Measurements from ENCODE around the gene TIMM17A. TPM values are rescaled to one million over a fixed set of nuclear protein-coding genes. Genes with fewer than 3 reads are reported as not detected.
A peak's percentile ranks its signal among the peaks of the same experiment; 100 is the strongest.

The TIMM17A gene
- total RNA-seq, 1 donor from 2014 or later: 139 TPM

DNA sequence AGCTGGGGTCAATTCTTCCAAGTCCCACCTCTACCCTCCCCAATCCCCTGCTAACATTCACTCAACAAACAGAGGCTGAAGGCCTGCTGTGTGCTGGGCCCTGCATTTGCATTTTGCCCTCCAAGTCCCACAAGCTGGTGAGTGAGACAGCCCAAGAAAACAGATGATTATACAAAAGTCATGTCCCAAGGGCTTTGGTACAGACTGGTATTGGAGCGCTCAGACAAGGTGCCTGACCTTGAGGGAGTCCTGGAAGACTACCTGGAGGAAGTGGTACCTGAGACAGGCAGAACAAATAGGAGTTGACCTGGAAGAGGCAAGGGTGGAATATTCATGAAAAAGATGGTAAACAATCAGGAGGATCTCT is 13.2 kb upstream of the TIMM17A start:
- Histone ChIP-seq H3K4me1 (ENCODE audit: insufficient read depth, low read length) (peaks cover 20% of the 10 kb centered on the region), H3K9me3 (ENCODE audit: insufficient read depth, low read depth, low read length) (no peaks in the 10 kb centered on the region), H3K36me3 (ENCODE audit: insufficient read depth, low read length) (no peaks in the 10 kb centered on the region), H3K9ac (ENCODE audit: low read length) (no peak overlapping the region), H3K4me2 (ENCODE audit: low read length) (no peak overlapping the region), H3K4me3 (ENCODE audit: insufficient read depth, low read depth, low read length) (no peak overlapping the region), H3K27me3 (ENCODE audit: insufficient read depth, low read length) (no peaks in the 10 kb centered on the region), H4K20me1 (ENCODE audit: insufficient read depth, low read length) (no peaks in the 10 kb centered on the region), H3K79me2 (ENCODE audit: insufficient read depth, low read length) (no peaks in the 10 kb centered on the region), H2AFZ (ENCODE audit: low read depth, low read length) (no peak overlapping the region), H3K27ac (ENCODE audit: low read depth, low read length) (no peak overlapping the region)
- Mint-ChIP-seq H3K27me3 (ENCODE audit: low read depth, unreplicated experiment) (no peaks in the 10 kb centered on the region), H3K36me3 (ENCODE audit: low read depth, unreplicated experiment) (peaks cover 8% of the 10 kb centered on the region), H3K4me3 (ENCODE audit: unreplicated experiment) (peak overlapping the region; percentile 54), H3K9me3 (ENCODE audit: unreplicated experiment) (no peaks in the 10 kb centered on the region), H3K27ac (ENCODE audit: unreplicated experiment) (no peak overlapping the region), H3K4me1 (ENCODE audit: low read depth, unreplicated experiment) (peaks cover 47% of the 10 kb centered on the region)
- FAIRE-seq: no peak
- no peak for TF ChIP-seq EZH2 (IDR thresholded peaks at IDR 0.05; ENCODE audit: insufficient read depth, low read length)
- TF ChIP-seq, protein P1, sequence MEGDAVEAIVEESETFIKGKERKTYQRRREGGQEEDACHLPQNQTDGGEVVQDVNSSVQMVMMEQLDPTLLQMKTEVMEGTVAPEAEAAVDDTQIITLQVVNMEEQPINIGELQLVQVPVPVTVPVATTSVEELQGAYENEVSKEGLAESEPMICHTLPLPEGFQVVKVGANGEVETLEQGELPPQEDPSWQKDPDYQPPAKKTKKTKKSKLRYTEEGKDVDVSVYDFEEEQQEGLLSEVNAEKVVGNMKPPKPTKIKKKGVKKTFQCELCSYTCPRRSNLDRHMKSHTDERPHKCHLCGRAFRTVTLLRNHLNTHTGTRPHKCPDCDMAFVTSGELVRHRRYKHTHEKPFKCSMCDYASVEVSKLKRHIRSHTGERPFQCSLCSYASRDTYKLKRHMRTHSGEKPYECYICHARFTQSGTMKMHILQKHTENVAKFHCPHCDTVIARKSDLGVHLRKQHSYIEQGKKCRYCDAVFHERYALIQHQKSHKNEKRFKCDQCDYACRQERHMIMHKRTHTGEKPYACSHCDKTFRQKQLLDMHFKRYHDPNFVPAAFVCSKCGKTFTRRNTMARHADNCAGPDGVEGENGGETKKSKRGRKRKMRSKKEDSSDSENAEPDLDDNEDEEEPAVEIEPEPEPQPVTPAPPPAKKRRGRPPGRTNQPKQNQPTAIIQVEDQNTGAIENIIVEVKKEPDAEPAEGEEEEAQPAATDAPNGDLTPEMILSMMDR (IDR thresholded peaks at IDR 0.05; ENCODE audit: insufficient read depth, low read depth, low read length): no peak
- no peak for DNase-seq (ENCODE audit: low read depth)

DNA sequence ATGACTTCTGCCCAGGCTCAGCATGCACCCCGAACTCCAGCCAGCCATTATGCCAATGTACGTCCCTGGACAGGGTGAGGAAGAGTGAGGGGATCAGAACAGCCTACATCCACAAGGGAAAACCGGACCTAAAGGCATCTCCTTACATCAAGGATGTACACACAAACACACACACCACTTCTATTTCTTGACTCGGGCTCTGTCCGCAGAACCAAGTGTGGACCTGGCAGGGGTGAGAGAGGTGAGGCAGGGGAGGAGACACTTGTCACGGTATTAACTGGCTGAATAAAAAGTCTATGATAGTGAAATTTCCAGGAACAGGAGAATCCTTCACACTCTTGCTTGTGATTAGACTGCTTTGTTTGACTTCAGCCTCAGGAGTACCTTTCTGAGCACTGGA is 11.3 kb upstream of the TIMM17A start:
- no peak overlapping the region for H2AFZ ChIP-seq (ENCODE audit: low read depth, low read length)
- peaks cover 26% of the 10 kb centered on the region for H3K4me1 ChIP-seq (ENCODE audit: insufficient read depth, low read length)
- Mint-ChIP-seq H3K4me1 (ENCODE audit: low read depth, unreplicated experiment) (peaks cover 49% of the 10 kb centered on the region), H3K9me3 (ENCODE audit: unreplicated experiment) (peaks cover 3% of the 10 kb centered on the region), H3K36me3 (ENCODE audit: low read depth, unreplicated experiment) (peaks cover 8% of the 10 kb centered on the region), H3K4me3 (ENCODE audit: unreplicated experiment) (peak overlapping the region; percentile 91), H3K27ac (ENCODE audit: unreplicated experiment) (no peak overlapping the region), H3K27me3 (ENCODE audit: low read depth, unreplicated experiment) (peaks cover 6% of the 10 kb centered on the region)
- no peaks in the 10 kb centered on the region for H3K9me3 ChIP-seq (ENCODE audit: insufficient read depth, low read depth, low read length)
- no peak for TF ChIP-seq EZH2 (IDR thresholded peaks at IDR 0.05; ENCODE audit: insufficient read depth, low read length)
- TF ChIP-seq, protein P1 (IDR thresholded peaks at IDR 0.05; ENCODE audit: insufficient read depth, low read depth, low read length): no peak
- H3K27ac ChIP-seq (ENCODE audit: low read depth, low read length): no peak overlapping the region
- peak overlapping the region; percentile 90 for H3K4me2 ChIP-seq (ENCODE audit: low read length)
- no peak overlapping the region for H3K4me3 ChIP-seq (ENCODE audit: insufficient read depth, low read depth, low read length)
- DNase-seq (ENCODE audit: low read depth) (no peak), FAIRE-seq (no peak)
- no peaks in the 10 kb centered on the region for H3K27me3 ChIP-seq (ENCODE audit: insufficient read depth, low read length)
- no peak overlapping the region for H3K9ac ChIP-seq (ENCODE audit: low read length)
- H3K79me2 ChIP-seq (ENCODE audit: insufficient read depth, low read length): no peaks in the 10 kb centered on the region
- H3K36me3 ChIP-seq (ENCODE audit: insufficient read depth, low read length): no peaks in the 10 kb centered on the region
- H4K20me1 ChIP-seq (ENCODE audit: insufficient read depth, low read length): no peaks in the 10 kb centered on the region

DNA sequence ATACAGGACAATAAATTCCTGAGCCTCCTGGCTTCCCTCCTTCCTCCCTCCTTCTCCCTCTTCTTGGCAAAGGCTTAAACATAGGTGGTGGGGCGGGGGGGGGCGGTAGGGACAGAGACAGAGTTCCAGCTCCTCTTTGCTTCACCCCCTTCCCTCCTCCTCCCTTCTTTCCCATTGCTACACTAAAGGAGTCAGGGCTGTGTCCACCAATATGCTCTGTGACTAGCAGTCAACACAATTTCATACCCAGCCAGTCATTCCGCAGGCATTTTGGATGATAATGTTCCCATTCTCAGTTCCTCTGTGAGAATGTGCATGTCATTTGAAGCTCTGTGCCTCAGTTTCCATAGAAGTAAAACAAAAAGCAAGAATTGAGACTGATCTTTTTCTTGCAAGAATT is 10.7 kb upstream of the TIMM17A start:
- no peak for DNase-seq (ENCODE audit: low read depth)
- Histone ChIP-seq H3K27me3 (ENCODE audit: insufficient read depth, low read length) (no peaks in the 10 kb centered on the region), H3K9ac (ENCODE audit: low read length) (no peak overlapping the region), H3K79me2 (ENCODE audit: insufficient read depth, low read length) (no peaks in the 10 kb centered on the region), H3K4me1 (ENCODE audit: insufficient read depth, low read length) (peaks cover 26% of the 10 kb centered on the region), H3K4me3 (ENCODE audit: insufficient read depth, low read depth, low read length) (peak overlapping the region; percentile 56), H4K20me1 (ENCODE audit: insufficient read depth, low read length) (no peaks in the 10 kb centered on the region), H2AFZ (ENCODE audit: low read depth, low read length) (no peak overlapping the region), H3K27ac (ENCODE audit: low read depth, low read length) (no peak overlapping the region), H3K9me3 (ENCODE audit: insufficient read depth, low read depth, low read length) (no peaks in the 10 kb centered on the region), H3K36me3 (ENCODE audit: insufficient read depth, low read length) (no peaks in the 10 kb centered on the region), H3K4me2 (ENCODE audit: low read length) (peak overlapping the region; percentile 90)
- H3K9me3 Mint-ChIP-seq (ENCODE audit: unreplicated experiment): peaks cover 3% of the 10 kb centered on the region
- H3K4me3 Mint-ChIP-seq (ENCODE audit: unreplicated experiment): peak overlapping the region; percentile 91
- TF ChIP-seq, protein P1 (IDR thresholded peaks at IDR 0.05; ENCODE audit: insufficient read depth, low read depth, low read length): no peak
- no peak for TF ChIP-seq EZH2 (IDR thresholded peaks at IDR 0.05; ENCODE audit: insufficient read depth, low read length)
- peaks cover 8% of the 10 kb centered on the region for H3K36me3 Mint-ChIP-seq (ENCODE audit: low read depth, unreplicated experiment)
- FAIRE-seq: no peak
- H3K27me3 Mint-ChIP-seq (ENCODE audit: low read depth, unreplicated experiment): peaks cover 6% of the 10 kb centered on the region
- H3K4me1 Mint-ChIP-seq (ENCODE audit: low read depth, unreplicated experiment): peaks cover 49% of the 10 kb centered on the region
- no peak overlapping the region for H3K27ac Mint-ChIP-seq (ENCODE audit: unreplicated experiment)
